Measurements from ENCODE around the gene SERPINE1.

SERPINE1 gene

GRCh38 chr7:101106386-101106785 lies 20.5 kb upstream of the SERPINE1 start:
- peak overlapping the region; percentile 95 for H3K4ac ChIP-seq (ENCODE audit: low read length)
- no peak overlapping the region for H4K8ac ChIP-seq (ENCODE audit: low read depth, low read length)
- H3K18ac ChIP-seq (ENCODE audit: low read length) = no peak overlapping the region
- H2BK120ac ChIP-seq (ENCODE audit: low read depth, low read length) = no peak overlapping the region
- no peak for DNase-seq (ENCODE audit: low spot score)
- no peak overlapping the region for H2AK5ac ChIP-seq (ENCODE audit: low read depth, low read length)
- no peak overlapping the region for H4K91ac ChIP-seq (ENCODE audit: low read depth, low read length, poor library complexity)
- no CpG with 5 or more reads among the region's 7 CpGs for WGBS, 2 donors (ENCODE audit: extremely low coverage in 2 of 2, insufficient read length in 2 of 2, insufficient replicate concordance in 1 of 2)
- H2BK15ac ChIP-seq (ENCODE audit: low read length) = no peak overlapping the region
- no peak overlapping the region for H3K9ac ChIP-seq (ENCODE audit: low read depth, low read length, poor library complexity)
- no peaks in the 10 kb centered on the region for H3K79me1 ChIP-seq (ENCODE audit: low read depth, low read length)
- no peaks in the 10 kb centered on the region for H3K36me3 ChIP-seq (replicated peaks in 1 of 2; ENCODE audit: control insufficient read depth in 2 of 2, insufficient read depth in 2 of 2, low read length in 2 of 2)
- H3K14ac ChIP-seq (ENCODE audit: low read length) = no peak overlapping the region
- no peak overlapping the region for H3K27ac ChIP-seq (replicated peaks; ENCODE audit: low read length)
- no peak overlapping the region for H3K23ac ChIP-seq (ENCODE audit: low read depth, low read length, poor library complexity)
- H2BK12ac ChIP-seq (ENCODE audit: low read length) = peak overlapping the region; percentile 41
- no peak overlapping the region for H3K4me2 ChIP-seq (ENCODE audit: insufficient read depth, low read length, poor library complexity, severe bottlenecking)
- H2AFZ ChIP-seq (ENCODE audit: low read length) = no peak overlapping the region
- peaks cover 1 to 5% of the 10 kb centered on the region in 2 donors for H3K4me1 ChIP-seq (ENCODE audit: control insufficient read depth in 2 of 2, insufficient read depth in 1 of 2, low read depth in 1 of 2, low read length in 2 of 2)
- no peak overlapping the region for H3K4me3 ChIP-seq (ENCODE audit: low read length in 2 of 2)
- no peaks in the 10 kb centered on the region for H3K9me3 ChIP-seq (replicated peaks in 1 of 2; ENCODE audit: control insufficient read depth in 2 of 2, insufficient read depth in 1 of 2, low read depth in 1 of 2, low read length in 2 of 2)
- no peak overlapping the region for H2BK5ac ChIP-seq (ENCODE audit: low read length)
- no peaks in the 10 kb centered on the region for H3K27me3 ChIP-seq (ENCODE audit: control insufficient read depth in 3 of 3, insufficient read depth in 3 of 3, low read depth in 1 of 3, low read length in 3 of 3)

- H3K4me3 ChIP-seq (ENCODE audit: low read length in 2 of 2) = no peak overlapping the region
- H2BK5ac ChIP-seq (ENCODE audit: low read length) = no peak overlapping the region
- no peak overlapping the region for H4K8ac ChIP-seq (ENCODE audit: low read depth, low read length)
- H3K9ac ChIP-seq (ENCODE audit: low read depth, low read length, poor library complexity) = no peak overlapping the region
- H3K23ac ChIP-seq (ENCODE audit: low read depth, low read length, poor library complexity) = no peak overlapping the region
- WGBS, 2 donors (ENCODE audit: extremely low coverage in 2 of 2, insufficient read length in 2 of 2, insufficient replicate concordance in 1 of 2) = no CpG with 5 or more reads among the region's 16 CpGs
- H3K4ac ChIP-seq (ENCODE audit: low read length) = no peak overlapping the region
- H2AK5ac ChIP-seq (ENCODE audit: low read depth, low read length) = peak overlapping the region; percentile 43
- peaks cover 0 to 5% of the 10 kb centered on the region in 2 donors for H3K4me1 ChIP-seq (ENCODE audit: control insufficient read depth in 2 of 2, insufficient read depth in 1 of 2, low read depth in 1 of 2, low read length in 2 of 2)
- H2BK12ac ChIP-seq (ENCODE audit: low read length) = no peak overlapping the region
- H3K27me3 ChIP-seq (ENCODE audit: control insufficient read depth in 3 of 3, insufficient read depth in 3 of 3, low read depth in 1 of 3, low read length in 3 of 3) = no peaks in the 10 kb centered on the region
- no peak overlapping the region for H3K14ac ChIP-seq (ENCODE audit: low read length)
- H2BK15ac ChIP-seq (ENCODE audit: low read length) = no peak overlapping the region
- H2AFZ ChIP-seq (ENCODE audit: low read length) = peak overlapping the region; percentile 70
- H3K27ac ChIP-seq (replicated peaks; ENCODE audit: low read length) = no peak overlapping the region
- no peaks in the 10 kb centered on the region for H3K9me3 ChIP-seq (replicated peaks in 1 of 2; ENCODE audit: control insufficient read depth in 2 of 2, insufficient read depth in 1 of 2, low read depth in 1 of 2, low read length in 2 of 2)
- DNase-seq (ENCODE audit: low spot score) = peak; percentile 39
- H3K36me3 ChIP-seq (replicated peaks in 1 of 2; ENCODE audit: control insufficient read depth in 2 of 2, insufficient read depth in 2 of 2, low read length in 2 of 2) = no peaks in the 10 kb centered on the region
- H4K91ac ChIP-seq (ENCODE audit: low read depth, low read length, poor library complexity) = no peak overlapping the region
- no peak overlapping the region for H3K4me2 ChIP-seq (ENCODE audit: insufficient read depth, low read length, poor library complexity, severe bottlenecking)
- H3K79me1 ChIP-seq (ENCODE audit: low read depth, low read length) = no peaks in the 10 kb centered on the region
- H2BK120ac ChIP-seq (ENCODE audit: low read depth, low read length) = no peak overlapping the region
- H3K18ac ChIP-seq (ENCODE audit: low read length) = peak overlapping the region; percentile 27
Measured at GRCh38 chr7:101108330-101108857, 18.5 kb upstream of the SERPINE1 start.

DNA sequence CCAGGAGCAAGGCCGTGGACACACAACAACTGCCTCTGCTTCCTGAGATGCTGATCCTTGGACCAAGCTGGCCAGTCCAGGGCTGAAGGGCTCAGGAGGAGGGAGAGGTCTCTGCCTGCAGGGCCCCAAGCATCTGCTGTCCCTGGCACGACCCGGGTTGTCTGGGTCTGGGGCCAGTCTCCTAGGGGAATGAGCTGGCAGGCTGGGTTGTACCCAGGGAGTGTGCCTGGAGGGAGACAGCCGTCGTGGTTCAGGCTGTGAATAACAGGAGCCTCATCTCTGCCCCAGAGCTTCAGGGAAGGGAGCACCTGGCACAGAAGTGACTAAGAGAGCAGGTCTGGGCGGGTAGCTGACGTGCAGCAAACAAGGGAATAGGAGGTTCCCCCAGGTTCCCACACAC lies 17.9 kb upstream of the SERPINE1 start:
- Histone ChIP-seq H3K14ac (ENCODE audit: low read length) (no peak overlapping the region), H2BK12ac (ENCODE audit: low read length) (peak overlapping the region; percentile 66), H3K4me1 (ENCODE audit: control insufficient read depth in 2 of 2, insufficient read depth in 1 of 2, low read depth in 1 of 2, low read length in 2 of 2) (peaks cover 0 to 5% of the 10 kb centered on the region in 2 donors), H3K9ac (ENCODE audit: low read depth, low read length, poor library complexity) (no peak overlapping the region), H3K79me1 (ENCODE audit: low read depth, low read length) (no peaks in the 10 kb centered on the region), H2AFZ (ENCODE audit: low read length) (peak overlapping the region; percentile 70), H2BK5ac (ENCODE audit: low read length) (no peak overlapping the region), H2BK120ac (ENCODE audit: low read depth, low read length) (peak overlapping the region; percentile 64), H3K4me2 (ENCODE audit: insufficient read depth, low read length, poor library complexity, severe bottlenecking) (no peak overlapping the region), H3K18ac (ENCODE audit: low read length) (peak overlapping the region; percentile 20), H3K9me3 (replicated peaks in 1 of 2; ENCODE audit: control insufficient read depth in 2 of 2, insufficient read depth in 1 of 2, low read depth in 1 of 2, low read length in 2 of 2) (no peaks in the 10 kb centered on the region), H2BK15ac (ENCODE audit: low read length) (no peak overlapping the region), H4K8ac (ENCODE audit: low read depth, low read length) (no peak overlapping the region), H3K4me3 (ENCODE audit: low read length in 2 of 2) (no peak overlapping the region), H2AK5ac (ENCODE audit: low read depth, low read length) (peak overlapping the region; percentile 40), H3K27me3 (ENCODE audit: control insufficient read depth in 3 of 3, insufficient read depth in 3 of 3, low read depth in 1 of 3, low read length in 3 of 3) (no peaks in the 10 kb centered on the region), H4K91ac (ENCODE audit: low read depth, low read length, poor library complexity) (peak overlapping the region; percentile 32), H3K23ac (ENCODE audit: low read depth, low read length, poor library complexity) (no peak overlapping the region), H3K27ac (replicated peaks; ENCODE audit: low read length) (no peak overlapping the region), H3K4ac (ENCODE audit: low read length) (no peak overlapping the region), H3K36me3 (replicated peaks in 1 of 2; ENCODE audit: control insufficient read depth in 2 of 2, insufficient read depth in 2 of 2, low read length in 2 of 2) (no peaks in the 10 kb centered on the region)
- no peak for DNase-seq (ENCODE audit: low spot score)
- WGBS, 2 donors (ENCODE audit: extremely low coverage in 2 of 2, insufficient read length in 2 of 2, insufficient replicate concordance in 1 of 2) = no CpG with 5 or more reads among the region's 7 CpGs

- H3K4me1 ChIP-seq (ENCODE audit: control insufficient read depth in 2 of 2, insufficient read depth in 1 of 2, low read depth in 1 of 2, low read length in 2 of 2) = peaks cover 0 to 5% of the 10 kb centered on the region in 2 donors
- no peaks in the 10 kb centered on the region for H3K9me3 ChIP-seq (replicated peaks in 1 of 2; ENCODE audit: control insufficient read depth in 2 of 2, insufficient read depth in 1 of 2, low read depth in 1 of 2, low read length in 2 of 2)
- H3K4ac ChIP-seq (ENCODE audit: low read length) = no peak overlapping the region
- H2BK120ac ChIP-seq (ENCODE audit: low read depth, low read length) = no peak overlapping the region
- no peaks in the 10 kb centered on the region for H3K36me3 ChIP-seq (replicated peaks in 1 of 2; ENCODE audit: control insufficient read depth in 2 of 2, insufficient read depth in 2 of 2, low read length in 2 of 2)
- H3K27me3 ChIP-seq (ENCODE audit: control insufficient read depth in 3 of 3, insufficient read depth in 3 of 3, low read depth in 1 of 3, low read length in 3 of 3) = no peaks in the 10 kb centered on the region
- no peak overlapping the region for H3K18ac ChIP-seq (ENCODE audit: low read length)
- no peak for DNase-seq (ENCODE audit: low spot score)
- no peak overlapping the region for H3K27ac ChIP-seq (replicated peaks; ENCODE audit: low read length)
- no peak overlapping the region for H3K23ac ChIP-seq (ENCODE audit: low read depth, low read length, poor library complexity)
- H2BK15ac ChIP-seq (ENCODE audit: low read length) = no peak overlapping the region
- no peak overlapping the region for H2BK5ac ChIP-seq (ENCODE audit: low read length)
- H2AFZ ChIP-seq (ENCODE audit: low read length) = no peak overlapping the region
- no peak overlapping the region for H4K91ac ChIP-seq (ENCODE audit: low read depth, low read length, poor library complexity)
- H3K4me3 ChIP-seq (ENCODE audit: low read length in 2 of 2) = no peak overlapping the region
- no peak overlapping the region for H4K8ac ChIP-seq (ENCODE audit: low read depth, low read length)
- no peak overlapping the region for H3K14ac ChIP-seq (ENCODE audit: low read length)
- no peaks in the 10 kb centered on the region for H3K79me1 ChIP-seq (ENCODE audit: low read depth, low read length)
- H2AK5ac ChIP-seq (ENCODE audit: low read depth, low read length) = peak overlapping the region; percentile 40
- no CpG with 5 or more reads among the region's 6 CpGs for WGBS, 2 donors (ENCODE audit: extremely low coverage in 2 of 2, insufficient read length in 2 of 2, insufficient replicate concordance in 1 of 2)
- peak overlapping the region; percentile 66 for H2BK12ac ChIP-seq (ENCODE audit: low read length)
- no peak overlapping the region for H3K9ac ChIP-seq (ENCODE audit: low read depth, low read length, poor library complexity)
- H3K4me2 ChIP-seq (ENCODE audit: insufficient read depth, low read length, poor library complexity, severe bottlenecking) = no peak overlapping the region
Measured at GRCh38 chr7:101109368-101109767, 17.5 kb upstream of the SERPINE1 start.

Measured in neuronal stem cell (in vitro differentiated cells).